HCT116 (cell line): ENCODE measurements around the gene CCDC63. TPM values are rescaled to one million over a fixed set of nuclear protein-coding genes. Genes with fewer than 3 reads are reported as not detected.

Source experiments
- ATAC-seq: fragments of 200-7000 bp; cut with Tn5 transposase; 2 replicates; pipeline ENCODE4 v1.9.1; 2020; ENCODE audit warnings: mild to moderate bottlenecking, moderate library complexity
- BruUV-seq: library from RNA; stranded (reverse); fragments of 400-500 nt; replicated peaks from 2 replicates; lab custom pipeline; 2021; lab: Mats Ljungman, UMichigan
- CTCF ChIA-PET: fragments of 300-600 bp; sonication (Branson Sonifier 250); formaldehyde crosslinking; loops from one replicate; lab custom pipeline; 2021; ENCODE audit warnings: antibody characterized with exemption; lab: Charles Lee
- POLR2A ChIA-PET: fragments of 300-600, 350-600 bp; sonication (Branson Sonifier 250); formaldehyde crosslinking; loops from one replicate; lab custom pipeline; 2021; ENCODE audit warnings: antibody characterized with exemption; lab: Charles Lee
- RAD21 ChIA-PET, 2 experiments: fragments of 300-600 bp; sonication (Branson Sonifier 250); formaldehyde crosslinking; loops; one replicate each; lab custom pipeline; 2023; ENCODE audit warnings: low total read pairs in 2 of 2; ENCODE audit not compliant: uncharacterized antibody in 2 of 2, unreplicated experiment in 2 of 2, low non-redundant PET in 1 of 2; lab: Charles Lee
- DNase-seq: peaks from one replicate; pipeline ENCODE4 v3.0.0-alpha.2; 2010; ENCODE audit warnings: low read depth, low spot score
- H2AFZ ChIP-seq: fragments of 200-600 bp; shearing (Covaris generic), sonication (generic); 2 replicates; pipeline ENCODE4 v1.6.1; 2017; ENCODE audit warnings: low read depth, mixed run types, mixed read lengths, antibody characterized with exemption, low read length; ENCODE audit not compliant: poor library complexity, severe bottlenecking
- H3K27ac ChIP-seq: 2 replicates; pipeline ENCODE4 v1.5.1; 2012; ENCODE audit warnings: low read depth, low read length
- H3K27me3 ChIP-seq: fragments of 200-600 bp; sonication (generic); 2 replicates; pipeline ENCODE4 v1.6.1; 2016; ENCODE audit warnings: mixed run types, low read length, mixed read lengths; ENCODE audit not compliant: insufficient read depth
- H3K36me3 ChIP-seq, 2 experiments: fragments of 200-500 bp in 1 of 2; fragments of 200-600 bp in 1 of 2; sonication (Bioruptor generic) in 1 of 2; sonication (generic) in 1 of 2; 2 replicates each; pipeline versions ENCODE4 v1.5.1 to v1.6.1; 2014 to 2016; ENCODE audit warnings: low read length in 2 of 2, inconsistent platforms in 1 of 2, mixed read lengths in 1 of 2, mixed run types in 1 of 2; ENCODE audit not compliant: insufficient read depth in 2 of 2, control insufficient read depth in 1 of 2
- H3K4me1 ChIP-seq, 2 experiments: fragments of 200-600 bp in 1 of 2; sonication (generic) in 1 of 2; 2 replicates each; pipeline versions ENCODE4 v1.5.1 to v1.6.1; 2012 to 2017; ENCODE audit warnings: low read length in 2 of 2, inconsistent platforms in 1 of 2, mild to moderate bottlenecking in 1 of 2, mixed read lengths in 1 of 2, mixed run types in 1 of 2, moderate library complexity in 1 of 2; ENCODE audit not compliant: insufficient read depth in 2 of 2, control insufficient read depth in 1 of 2
- H3K4me2 ChIP-seq: fragments of 200-600 bp; sonication (generic); 2 replicates; pipeline ENCODE4 v1.6.1; 2017; ENCODE audit warnings: mixed run types, low read length, mixed read lengths
- H3K4me3 ChIP-seq, 2 experiments: fragments of 200-600 bp in 1 of 2; sonication (generic) in 1 of 2; replicated peaks in 1 of 2; 2 replicates each; pipeline ENCODE4 v1.5.1; 2011 to 2016; ENCODE audit warnings: low read length in 2 of 2, control low read depth in 1 of 2, low read depth in 1 of 2, mild to moderate bottlenecking in 1 of 2, mixed read lengths in 1 of 2, mixed run types in 1 of 2
- H3K79me2 ChIP-seq: fragments of 200-600 bp; sonication (generic); 2 replicates; pipeline ENCODE4 v1.6.1; 2017; ENCODE audit warnings: mild to moderate bottlenecking, mixed run types, low read length, moderate library complexity, mixed read lengths; ENCODE audit not compliant: insufficient read depth
- H3K9ac ChIP-seq: fragments of 200-600 bp; sonication (generic); 2 replicates; pipeline ENCODE4 v1.6.1; 2016; ENCODE audit warnings: low read length, mixed read lengths
- H3K9me2 ChIP-seq: fragments of 200-600 bp; sonication (generic), shearing (Covaris generic); 2 replicates; pipeline ENCODE4 v1.6.1; 2017; ENCODE audit warnings: mixed run types, mild to moderate bottlenecking, moderate library complexity; ENCODE audit not compliant: insufficient read depth
- H3K9me3 ChIP-seq, 2 experiments: fragments of 200-500 bp in 1 of 2; fragments of 200-600 bp in 1 of 2; sonication (Bioruptor generic) in 1 of 2; sonication (generic) in 1 of 2; 2 replicates each; pipeline ENCODE4 v1.6.1; 2014 to 2017; ENCODE audit warnings: low read length in 2 of 2, mixed read lengths in 2 of 2, inconsistent platforms in 1 of 2, low read depth in 1 of 2, mild to moderate bottlenecking in 1 of 2, mixed run types in 1 of 2, moderate library complexity in 1 of 2; ENCODE audit not compliant: control insufficient read depth in 1 of 2, insufficient read depth in 1 of 2
- H4K20me1 ChIP-seq: fragments of 200-600 bp; sonication (generic), shearing (Covaris generic); 2 replicates; pipeline ENCODE4 v1.6.1; 2017; ENCODE audit warnings: mixed run types, mild to moderate bottlenecking, moderate library complexity; ENCODE audit not compliant: insufficient read depth
- CEBPB ChIP-seq: IDR thresholded peaks from 2 replicates; pipeline ENCODE4 v1.6.1; 2012; ENCODE audit warnings: low read depth
- EGR1 ChIP-seq: IDR thresholded peaks from 2 replicates; pipeline ENCODE4 v1.6.1; 2012; ENCODE audit warnings: low read depth
- ELF1 ChIP-seq: IDR thresholded peaks from 2 replicates; pipeline ENCODE4 v1.6.1; 2012; ENCODE audit warnings: low read depth, borderline replicate concordance
- EZH2 ChIP-seq: fragments of 200-600 bp; sonication (generic); IDR thresholded peaks from 2 replicates; pipeline ENCODE4 v1.6.1; 2017; ENCODE audit warnings: antibody characterized with exemption, mixed run types
- EZH2phosphoT487 ChIP-seq: fragments of 200-600 bp; IDR thresholded peaks from 2 replicates; pipeline ENCODE4 v1.6.1; 2018; ENCODE audit warnings: antibody characterized with exemption, borderline replicate concordance
- FOSL1 ChIP-seq: IDR thresholded peaks from 2 replicates; pipeline ENCODE4 v1.6.1; 2012; ENCODE audit warnings: low read depth
- POLR2A ChIP-seq: IDR thresholded peaks from 2 replicates; pipeline ENCODE4 v1.7.0; 2011; ENCODE audit warnings: borderline replicate concordance; ENCODE audit not compliant: insufficient read depth, insufficient read length; ENCODE audit errors: extremely low read depth
- POLR2AphosphoS5 ChIP-seq: IDR thresholded peaks from 2 replicates; pipeline ENCODE4 v1.6.1; 2011; ENCODE audit warnings: mild to moderate bottlenecking, low read depth, low read length, moderate library complexity
- RAD21 ChIP-seq: IDR thresholded peaks from 2 replicates; pipeline ENCODE4 v1.6.1; 2012; ENCODE audit warnings: low read depth, mild to moderate bottlenecking
- SIN3A ChIP-seq: IDR thresholded peaks from 2 replicates; pipeline ENCODE4 v1.6.1; 2012; ENCODE audit warnings: low read depth
- SP1 ChIP-seq: IDR thresholded peaks from 2 replicates; pipeline ENCODE4 v1.6.1; 2012; ENCODE audit warnings: low read depth
- SRF ChIP-seq: IDR thresholded peaks from 2 replicates; pipeline ENCODE4 v1.6.1; 2012; ENCODE audit warnings: low read depth
- TCF7L2 ChIP-seq: IDR thresholded peaks from 2 replicates; pipeline ENCODE4 v1.7.0; 2011; ENCODE audit warnings: borderline replicate concordance, inconsistent platforms; ENCODE audit not compliant: insufficient read depth, insufficient read length; ENCODE audit errors: extremely low read depth
- YY1 ChIP-seq: IDR thresholded peaks from 2 replicates; pipeline ENCODE4 v1.6.1; 2011; ENCODE audit warnings: low read length, low read depth, moderate library complexity, mild to moderate bottlenecking; ENCODE audit not compliant: insufficient replicate concordance; ENCODE audit errors: extremely low read depth
- ZNF274 ChIP-seq: fragments of 200-500 bp; sonication (Bioruptor generic); IDR thresholded peaks from 2 replicates; pipeline ENCODE4 v1.6.1; 2014; ENCODE audit warnings: mild to moderate bottlenecking, low read depth, low read length, inconsistent platforms
- intact Hi-C: fragments of 100-400 bp; cut with micrococcal nuclease; formaldehyde crosslinking; loops from 2 replicates; pipeline ENCODE4 v1.10.0; 2022
- total RNA-seq: library from RNA; stranded (reverse); gene quantifications from one replicate; pipeline ENCODE4 v1.2.1, GENCODE V29; 2021; ENCODE audit not compliant: unreplicated experiment
- TF ChIP-seq, protein P1 (sequence below): IDR thresholded peaks from 2 replicates; pipeline ENCODE4 v1.6.1; 2012
- TF ChIP-seq, protein P2 (sequence below): IDR thresholded peaks from 2 replicates; pipeline ENCODE4 v1.6.1; 2012; ENCODE audit warnings: low read depth
- TF ChIP-seq, protein P3 (sequence below), 3 experiments: fragments of 200-600 bp in 1 of 3; sonication (generic) in 1 of 3; IDR thresholded peaks in 2 of 3; conservative IDR thresholded peaks in 1 of 3; 2 replicates each; pipeline ENCODE4 v1.5.1; 2012 to 2017; ENCODE audit warnings: low read depth in 2 of 3, low read length in 2 of 3, antibody characterized with exemption in 1 of 3, borderline replicate concordance in 1 of 3, control low read depth in 1 of 3, mild to moderate bottlenecking in 1 of 3, mixed read lengths in 1 of 3, mixed run types in 1 of 3, moderate library complexity in 1 of 3; ENCODE audit not compliant: insufficient read depth in 1 of 3
- TF ChIP-seq, protein P4 (sequence below): IDR thresholded peaks from 2 replicates; pipeline ENCODE4 v1.6.1; 2012
- TF ChIP-seq, protein P5 (sequence below): IDR thresholded peaks from 2 replicates; pipeline ENCODE4 v1.6.1; 2011; ENCODE audit warnings: mild to moderate bottlenecking, low read length, moderate library complexity; ENCODE audit not compliant: insufficient replicate concordance; ENCODE audit errors: extremely low read depth

Gene CCDC63
- total RNA-seq, 1 experiment from 2014 or later, result 0.47 TPM

DNA sequence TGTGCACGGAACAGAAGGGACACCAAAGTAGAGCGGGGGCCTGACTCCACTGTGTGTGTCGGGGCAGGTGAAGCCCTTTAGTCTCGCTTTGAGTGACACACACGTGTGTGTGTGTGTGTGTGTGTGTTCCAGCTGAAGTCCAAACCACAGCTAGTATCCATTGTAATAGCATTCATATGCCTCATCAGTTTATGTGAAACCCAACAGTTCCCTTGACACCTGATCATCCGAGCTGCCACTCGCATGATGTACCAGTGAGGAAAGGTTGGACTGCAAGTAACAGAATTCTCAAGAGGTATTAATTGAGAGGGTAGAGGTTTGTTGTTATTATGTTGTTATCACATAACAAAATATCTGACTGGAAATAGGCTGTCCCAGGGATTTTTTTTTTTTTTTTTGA lies 16.4 kb downstream of the CCDC63 start:
- 0 out of 4 replicates have a peak, but pooled peaks cover 0 to 3% of the 10 kb centered on the region in 2 experiments for H3K4me1 ChIP-seq
- H4K20me1 ChIP-seq, result no peaks in the 10 kb centered on the region
- no peak for ATAC-seq
- no peak overlapping the region for H3K9ac ChIP-seq
- no TSS peak for BruUV-seq
- no peaks in the 10 kb centered on the region for H3K79me2 ChIP-seq
- no peaks in the 10 kb centered on the region for H3K36me3 ChIP-seq
- TF ChIP-seq, protein P1, sequence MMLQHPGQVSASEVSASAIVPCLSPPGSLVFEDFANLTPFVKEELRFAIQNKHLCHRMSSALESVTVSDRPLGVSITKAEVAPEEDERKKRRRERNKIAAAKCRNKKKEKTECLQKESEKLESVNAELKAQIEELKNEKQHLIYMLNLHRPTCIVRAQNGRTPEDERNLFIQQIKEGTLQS, result no peak
- no peak for TF ChIP-seq POLR2AphosphoS5
- TF ChIP-seq, protein P2, sequence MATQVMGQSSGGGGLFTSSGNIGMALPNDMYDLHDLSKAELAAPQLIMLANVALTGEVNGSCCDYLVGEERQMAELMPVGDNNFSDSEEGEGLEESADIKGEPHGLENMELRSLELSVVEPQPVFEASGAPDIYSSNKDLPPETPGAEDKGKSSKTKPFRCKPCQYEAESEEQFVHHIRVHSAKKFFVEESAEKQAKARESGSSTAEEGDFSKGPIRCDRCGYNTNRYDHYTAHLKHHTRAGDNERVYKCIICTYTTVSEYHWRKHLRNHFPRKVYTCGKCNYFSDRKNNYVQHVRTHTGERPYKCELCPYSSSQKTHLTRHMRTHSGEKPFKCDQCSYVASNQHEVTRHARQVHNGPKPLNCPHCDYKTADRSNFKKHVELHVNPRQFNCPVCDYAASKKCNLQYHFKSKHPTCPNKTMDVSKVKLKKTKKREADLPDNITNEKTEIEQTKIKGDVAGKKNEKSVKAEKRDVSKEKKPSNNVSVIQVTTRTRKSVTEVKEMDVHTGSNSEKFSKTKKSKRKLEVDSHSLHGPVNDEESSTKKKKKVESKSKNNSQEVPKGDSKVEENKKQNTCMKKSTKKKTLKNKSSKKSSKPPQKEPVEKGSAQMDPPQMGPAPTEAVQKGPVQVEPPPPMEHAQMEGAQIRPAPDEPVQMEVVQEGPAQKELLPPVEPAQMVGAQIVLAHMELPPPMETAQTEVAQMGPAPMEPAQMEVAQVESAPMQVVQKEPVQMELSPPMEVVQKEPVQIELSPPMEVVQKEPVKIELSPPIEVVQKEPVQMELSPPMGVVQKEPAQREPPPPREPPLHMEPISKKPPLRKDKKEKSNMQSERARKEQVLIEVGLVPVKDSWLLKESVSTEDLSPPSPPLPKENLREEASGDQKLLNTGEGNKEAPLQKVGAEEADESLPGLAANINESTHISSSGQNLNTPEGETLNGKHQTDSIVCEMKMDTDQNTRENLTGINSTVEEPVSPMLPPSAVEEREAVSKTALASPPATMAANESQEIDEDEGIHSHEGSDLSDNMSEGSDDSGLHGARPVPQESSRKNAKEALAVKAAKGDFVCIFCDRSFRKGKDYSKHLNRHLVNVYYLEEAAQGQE, result no peak
- TF ChIP-seq SIN3A, result no peak
- TF ChIP-seq FOSL1, result no peak
- no peak for TF ChIP-seq POLR2A
- TF ChIP-seq EZH2phosphoT487, result no peak
- no peak for TF ChIP-seq YY1
- no peak for TF ChIP-seq CEBPB
- no peak for TF ChIP-seq RAD21
- no peak for TF ChIP-seq EGR1
- no peak for TF ChIP-seq SP1
- TF ChIP-seq SRF, result no peak
- TF ChIP-seq, protein P3, sequence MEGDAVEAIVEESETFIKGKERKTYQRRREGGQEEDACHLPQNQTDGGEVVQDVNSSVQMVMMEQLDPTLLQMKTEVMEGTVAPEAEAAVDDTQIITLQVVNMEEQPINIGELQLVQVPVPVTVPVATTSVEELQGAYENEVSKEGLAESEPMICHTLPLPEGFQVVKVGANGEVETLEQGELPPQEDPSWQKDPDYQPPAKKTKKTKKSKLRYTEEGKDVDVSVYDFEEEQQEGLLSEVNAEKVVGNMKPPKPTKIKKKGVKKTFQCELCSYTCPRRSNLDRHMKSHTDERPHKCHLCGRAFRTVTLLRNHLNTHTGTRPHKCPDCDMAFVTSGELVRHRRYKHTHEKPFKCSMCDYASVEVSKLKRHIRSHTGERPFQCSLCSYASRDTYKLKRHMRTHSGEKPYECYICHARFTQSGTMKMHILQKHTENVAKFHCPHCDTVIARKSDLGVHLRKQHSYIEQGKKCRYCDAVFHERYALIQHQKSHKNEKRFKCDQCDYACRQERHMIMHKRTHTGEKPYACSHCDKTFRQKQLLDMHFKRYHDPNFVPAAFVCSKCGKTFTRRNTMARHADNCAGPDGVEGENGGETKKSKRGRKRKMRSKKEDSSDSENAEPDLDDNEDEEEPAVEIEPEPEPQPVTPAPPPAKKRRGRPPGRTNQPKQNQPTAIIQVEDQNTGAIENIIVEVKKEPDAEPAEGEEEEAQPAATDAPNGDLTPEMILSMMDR (IDR thresholded peaks at IDR 0.05 in 2 of 3, conservative IDR thresholded peaks at IDR 0.05 in 1 of 3; ENCODE audit: borderline replicate concordance in 1 of 3, insufficient read depth in 1 of 3, low read depth in 2 of 3, low read length in 2 of 3), result no peak
- TF ChIP-seq, protein P4, sequence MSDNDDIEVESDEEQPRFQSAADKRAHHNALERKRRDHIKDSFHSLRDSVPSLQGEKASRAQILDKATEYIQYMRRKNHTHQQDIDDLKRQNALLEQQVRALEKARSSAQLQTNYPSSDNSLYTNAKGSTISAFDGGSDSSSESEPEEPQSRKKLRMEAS, result no peak
- TF ChIP-seq EZH2, result no peak
- TF ChIP-seq ZNF274, result no peak
- no peak for TF ChIP-seq TCF7L2
- no peak for TF ChIP-seq ELF1
- TF ChIP-seq, protein P5, sequence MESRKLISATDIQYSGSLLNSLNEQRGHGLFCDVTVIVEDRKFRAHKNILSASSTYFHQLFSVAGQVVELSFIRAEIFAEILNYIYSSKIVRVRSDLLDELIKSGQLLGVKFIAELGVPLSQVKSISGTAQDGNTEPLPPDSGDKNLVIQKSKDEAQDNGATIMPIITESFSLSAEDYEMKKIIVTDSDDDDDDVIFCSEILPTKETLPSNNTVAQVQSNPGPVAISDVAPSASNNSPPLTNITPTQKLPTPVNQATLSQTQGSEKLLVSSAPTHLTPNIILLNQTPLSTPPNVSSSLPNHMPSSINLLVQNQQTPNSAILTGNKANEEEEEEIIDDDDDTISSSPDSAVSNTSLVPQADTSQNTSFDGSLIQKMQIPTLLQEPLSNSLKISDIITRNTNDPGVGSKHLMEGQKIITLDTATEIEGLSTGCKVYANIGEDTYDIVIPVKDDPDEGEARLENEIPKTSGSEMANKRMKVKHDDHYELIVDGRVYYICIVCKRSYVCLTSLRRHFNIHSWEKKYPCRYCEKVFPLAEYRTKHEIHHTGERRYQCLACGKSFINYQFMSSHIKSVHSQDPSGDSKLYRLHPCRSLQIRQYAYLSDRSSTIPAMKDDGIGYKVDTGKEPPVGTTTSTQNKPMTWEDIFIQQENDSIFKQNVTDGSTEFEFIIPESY, result no peak
- ChIA-PET CTCF (no interaction called here), RAD21 (no interaction called here), POLR2A (no interaction called here)
- H3K27ac ChIP-seq, result no peak overlapping the region
- H2AFZ ChIP-seq, result no peak overlapping the region
- H3K27me3 ChIP-seq, result no peaks in the 10 kb centered on the region
- H3K9me2 ChIP-seq, result no peaks in the 10 kb centered on the region
- intact Hi-C loops, result no loop called here
- no peak overlapping the region for H3K4me3 ChIP-seq
- H3K4me2 ChIP-seq, result no peak overlapping the region
- no peak for DNase-seq
- H3K9me3 ChIP-seq, result no peaks in the 10 kb centered on the region
